Measurements from ENCODE around the gene HTR3D. TPM values are rescaled to one million over a fixed set of nuclear protein-coding genes. Genes with fewer than 3 reads are reported as not detected.
"Not testable (repeated sequence)": the region's sequence is repeated elsewhere in the genome, so short reads cannot be mapped to it uniquely, and the experiment has no call there.

Gene HTR3D
- total RNA-seq, 1 donor from 2014 or later = not detected

- no peak for DNase-seq
Measured at GRCh38 chr3:184016169-184016570, 15.4 kb upstream of the HTR3D start.

DNA sequence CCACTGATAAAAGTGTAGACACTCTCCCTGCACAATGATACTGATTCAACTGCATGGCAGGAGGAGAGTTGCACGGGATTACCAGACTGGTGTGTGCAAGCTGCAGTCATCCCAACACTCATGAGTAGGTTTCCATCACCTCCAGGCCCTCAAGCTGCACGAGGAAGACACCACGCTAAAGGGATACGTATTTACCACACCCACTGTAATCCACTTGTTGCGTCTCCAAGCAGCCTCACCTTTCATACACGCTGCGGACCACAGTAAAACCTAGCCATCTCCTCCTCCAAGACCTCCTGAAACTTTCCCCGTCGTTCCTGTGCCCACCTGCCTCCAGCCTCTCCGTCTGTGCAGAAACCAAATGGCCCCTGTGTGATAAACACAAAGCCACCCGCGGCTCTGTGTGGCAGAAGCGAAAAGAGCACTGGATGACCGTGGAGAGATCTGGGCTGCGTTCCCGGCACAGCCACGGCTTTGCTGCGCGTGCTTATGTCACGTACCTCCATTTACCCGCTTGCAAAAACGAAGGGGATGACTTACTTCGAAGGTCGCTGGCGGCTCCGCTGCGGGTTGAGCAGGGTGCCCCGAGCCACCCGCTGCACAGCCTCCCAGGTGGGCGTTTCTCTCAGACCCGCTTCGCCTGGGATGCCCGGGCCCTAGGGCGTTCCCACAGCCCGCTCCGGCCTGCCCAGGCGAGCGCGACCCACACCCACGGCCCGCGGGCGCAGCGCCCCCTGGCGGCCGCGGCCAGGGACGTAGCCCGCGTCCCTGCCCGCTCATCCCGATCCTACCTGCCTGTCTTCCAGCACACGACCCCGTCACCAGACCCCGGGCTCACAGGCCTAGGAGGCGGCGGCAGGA, 14.5 kb upstream of the HTR3D start:
- DNase-seq = no peak

- DNase-seq = peak; percentile 89
Measured at GRCh38 chr3:184017672-184018423, 13.7 kb upstream of the HTR3D start, which contains the start of gene ABCC5. TSS of gene ABCC5 (minus strand) at chr3:184017884. CDS start at chr3:184014392, 3,492 bp downstream.

DNA sequence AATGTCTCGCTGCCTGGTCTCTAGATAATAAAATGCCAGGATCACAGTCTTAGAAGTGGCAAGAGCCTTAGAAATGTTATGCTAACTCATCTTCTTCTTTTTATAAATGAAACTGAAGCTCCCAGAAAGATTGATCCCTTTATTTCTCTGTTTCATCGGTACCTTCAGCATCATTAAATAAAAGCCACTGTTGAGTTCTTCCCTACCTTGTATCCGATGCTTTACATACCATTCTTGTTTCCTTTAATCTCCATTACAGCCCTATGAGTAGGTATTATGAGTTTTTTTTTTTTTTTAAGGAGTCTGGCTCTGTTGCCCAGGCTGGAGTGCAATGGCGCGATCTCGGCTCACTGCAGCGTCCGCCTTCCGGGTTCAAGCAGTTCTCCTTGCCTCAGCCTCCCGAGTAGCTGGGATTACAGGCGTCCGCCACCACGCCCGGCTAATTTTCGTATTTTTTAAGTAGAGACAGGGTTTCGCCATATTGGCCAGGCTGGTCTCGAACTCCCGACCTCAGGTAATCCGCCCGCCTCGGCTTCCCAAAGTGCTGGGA, 13.0 kb upstream of the HTR3D start:
- no peak for DNase-seq

GRCh38 chr3:184022323-184022722, 9.2 kb upstream of the HTR3D start:
- DNase-seq = peak; percentile 79

- not testable (repeated sequence) for DNase-seq
Measured at GRCh38 chr3:184025256-184025655, 6.3 kb upstream of the HTR3D start.

DNA sequence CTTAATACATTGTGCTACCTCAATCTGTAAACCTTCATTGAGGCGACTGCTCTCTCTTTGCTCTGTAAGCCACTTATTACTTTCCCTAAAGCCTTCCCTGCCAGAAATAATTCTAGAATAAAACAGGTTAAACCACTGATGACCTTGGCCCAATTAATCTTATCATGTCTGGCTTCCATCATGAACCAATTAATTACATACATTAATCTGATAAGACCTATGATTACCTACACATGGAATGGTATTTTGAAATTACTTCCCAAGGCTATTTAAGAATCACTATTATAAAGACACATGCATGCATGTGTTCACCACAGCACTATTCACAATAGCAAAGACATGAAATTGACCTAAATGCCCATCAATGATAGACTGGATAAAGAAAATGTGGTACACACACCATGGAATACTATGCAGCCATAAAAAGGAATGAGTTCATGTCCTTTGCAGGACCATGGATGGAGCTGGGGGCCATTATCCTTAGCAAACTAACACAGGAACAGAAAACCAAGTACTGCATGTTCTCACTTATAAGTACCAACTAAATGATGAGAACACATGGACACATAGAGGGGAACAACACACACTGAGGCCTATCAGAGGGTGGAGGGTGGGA, 3.2 kb upstream of the HTR3D start:
- DNase-seq = not testable (repeated sequence)

DNA sequence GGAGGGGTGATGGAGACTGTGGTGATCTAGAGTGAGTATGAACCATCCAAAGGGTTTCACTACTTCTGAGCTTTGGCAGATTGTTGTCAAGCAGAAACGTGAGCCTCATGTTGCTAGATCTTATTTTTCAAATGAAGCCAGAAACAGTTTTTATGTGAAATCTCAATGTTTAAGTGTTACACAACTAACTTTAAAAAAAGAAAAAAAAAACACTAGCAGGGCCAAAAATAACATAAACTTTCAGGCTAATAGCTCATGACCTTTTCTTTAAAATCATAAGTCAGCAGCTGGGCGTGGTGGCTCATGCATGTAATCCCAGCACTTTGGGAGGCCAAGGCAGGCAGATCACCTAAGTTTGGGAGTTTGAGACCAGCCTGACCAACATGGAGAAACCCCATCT, 2.1 kb upstream of the HTR3D start:
- no peak for DNase-seq

- no peak for DNase-seq
Measured at GRCh38 chr3:184030536-184030935, 1.0 kb upstream of the HTR3D start.

DNA sequence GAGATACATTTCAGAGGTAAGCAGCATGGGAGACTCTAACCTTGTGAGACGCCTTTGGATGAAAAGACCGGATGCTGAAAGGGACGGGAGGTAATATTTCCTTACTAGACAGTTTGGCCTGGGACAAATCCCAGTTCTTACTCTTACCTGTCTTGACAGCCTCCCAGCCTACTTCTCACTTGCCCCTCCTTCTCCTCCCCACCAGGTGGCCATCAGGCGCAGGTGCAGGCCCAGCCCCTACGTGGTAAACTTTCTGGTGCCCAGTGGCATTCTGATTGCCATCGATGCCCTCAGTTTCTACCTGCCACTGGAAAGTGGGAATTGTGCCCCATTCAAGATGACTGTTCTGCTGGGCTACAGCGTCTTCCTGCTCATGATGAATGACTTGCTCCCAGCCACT, 6.3 kb downstream of the HTR3D start:
- DNase-seq = no peak

- not testable (repeated sequence) for DNase-seq
Measured at GRCh38 chr3:184038307-184038706, 6.8 kb downstream of the HTR3D start.

DNA sequence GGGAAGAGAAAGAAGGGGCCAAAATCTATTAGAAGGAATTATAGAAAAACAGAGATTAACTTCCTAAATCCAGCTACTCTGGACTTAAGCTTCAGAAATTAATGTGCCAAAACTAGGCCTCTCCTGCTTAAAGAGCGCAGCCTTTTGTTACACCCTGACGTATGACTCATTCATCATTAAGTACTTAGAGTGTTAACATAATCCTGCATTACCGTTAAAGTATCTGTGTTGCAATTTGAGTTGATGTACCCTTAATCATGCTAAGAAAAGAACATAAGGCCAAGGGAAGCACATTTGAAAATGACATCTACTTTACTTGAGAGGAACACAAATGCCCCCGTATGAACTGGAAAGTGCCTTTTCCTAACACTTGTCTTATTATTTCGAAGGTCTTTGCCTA, 7.9 kb downstream of the HTR3D start:
- DNase-seq = no peak

GRCh38 chr3:184040010-184040409, 8.5 kb downstream of the HTR3D start:
- DNase-seq = no peak

- no peak for DNase-seq
Measured at GRCh38 chr3:184042617-184043016, 11.1 kb downstream of the HTR3D start.

DNA sequence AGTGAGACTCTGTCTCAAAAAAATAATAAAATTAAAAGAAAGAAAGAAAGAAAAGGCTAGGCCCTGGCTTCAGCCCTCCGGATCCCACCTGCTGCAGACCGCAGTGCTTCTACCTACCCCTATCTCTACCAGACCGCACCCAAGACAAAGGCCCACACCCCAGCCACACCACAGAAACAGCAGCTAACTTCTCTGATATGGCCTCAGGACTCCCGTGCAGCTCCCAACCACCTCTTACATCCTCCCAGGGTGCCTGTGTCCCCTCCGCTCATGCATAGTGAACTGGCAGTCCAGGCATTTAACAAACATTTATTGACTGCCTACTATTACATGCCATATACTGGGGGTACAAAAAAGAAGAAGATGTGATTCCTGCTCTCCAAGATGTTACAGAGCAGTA, 14.5 kb downstream of the HTR3D start:
- no peak for DNase-seq

- DNase-seq = no peak
Measured at GRCh38 chr3:184050217-184050847, 18.8 kb downstream of the HTR3D start.

DNA sequence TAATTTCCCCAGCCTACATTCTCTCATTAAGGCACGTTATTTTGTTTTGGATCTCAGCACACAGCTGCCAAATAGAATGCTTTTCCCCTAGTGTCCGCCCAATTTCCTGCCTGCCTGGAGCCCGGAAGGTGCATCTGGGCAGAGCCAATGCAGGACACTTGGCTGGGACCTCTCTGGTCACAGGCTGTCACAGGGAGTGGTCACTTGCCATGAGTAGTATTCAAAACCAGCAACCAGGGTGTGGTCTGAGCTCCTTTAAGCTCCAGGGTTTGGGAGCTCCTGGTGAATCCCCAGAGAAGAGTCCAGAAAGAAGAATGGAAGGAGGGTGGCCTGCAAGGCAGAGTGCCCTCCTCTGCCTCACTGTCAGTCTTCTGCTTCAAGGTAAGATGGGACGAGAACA, 21.2 kb downstream of the HTR3D start, which contains the start of gene HTR3C:
TSS of gene HTR3C (plus strand) at position 281 of the 400 bp plus-strand sequence. CDS start at position 315, 34 bp downstream.
- DNase-seq = no peak

DNA sequence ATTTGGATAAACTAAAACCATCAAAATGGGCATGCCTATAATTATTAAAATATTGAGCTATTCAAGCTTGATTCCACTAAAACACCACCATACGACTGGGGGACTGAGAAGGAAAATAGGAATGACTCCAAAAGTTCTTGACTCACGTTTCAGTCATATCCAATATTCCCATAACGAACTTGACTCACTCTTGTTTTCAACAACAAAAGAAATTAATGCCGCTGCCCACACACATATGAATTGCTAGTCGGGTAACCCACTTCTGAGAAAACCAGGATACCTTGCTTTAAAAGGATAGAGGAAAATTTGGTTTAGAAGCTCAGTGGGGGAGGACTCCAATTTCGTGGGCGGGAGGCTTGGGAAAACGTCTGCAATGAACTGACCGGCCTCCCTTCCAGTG, 26.5 kb downstream of the HTR3D start:
- no peak for DNase-seq

DNA sequence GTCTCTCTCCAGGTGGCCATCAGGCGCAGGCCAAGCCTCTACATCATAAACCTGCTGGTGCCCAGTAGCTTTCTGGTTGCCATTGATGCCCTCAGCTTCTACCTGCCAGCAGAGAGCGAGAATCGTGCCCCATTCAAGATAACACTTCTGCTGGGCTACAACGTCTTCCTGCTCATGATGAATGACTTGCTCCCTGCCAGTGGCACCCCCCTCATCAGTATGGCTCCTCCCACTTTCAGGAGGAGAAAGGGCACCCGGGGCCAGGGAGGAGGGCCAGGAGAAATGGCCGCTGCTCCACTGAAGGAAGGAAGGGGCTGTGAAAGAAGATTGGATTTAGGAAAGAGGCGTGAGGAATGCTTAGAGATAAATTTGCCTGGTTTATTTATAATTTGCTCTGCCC, 27.9 kb downstream of the HTR3D start:
- no peak for DNase-seq

- DNase-seq = no peak
Measured at GRCh38 chr3:184062637-184063036, 31.1 kb downstream of the HTR3D start.

GRCh38 chr3:184066211-184066610, 34.7 kb downstream of the HTR3D start:
- DNase-seq = no peak

- no peak for DNase-seq
Measured at GRCh38 chr3:184067573-184068055, 36.1 kb downstream of the HTR3D start.
